GM21717 (cell line): ENCODE results near the gene RSPH10B.
A peak's percentile ranks its signal among the peaks of the same experiment; 100 is the strongest.
"Not testable (repeated sequence)": the region's sequence is repeated elsewhere in the genome, so short reads cannot be mapped to it uniquely, and the experiment has no call there.

ENCODE experiments used
- ATAC-seq: cut with Tn5 transposase; IDR thresholded peaks from one replicate; pipeline ENCODE4 v1.9.1; 2021; ENCODE audit warnings: mild to moderate bottlenecking, moderate library complexity; ENCODE audit not compliant: unreplicated experiment

Gene RSPH10B

GRCh38 chr7:5970347-5970911, at the start of gene RSPH10B:
RSPH10B (minus strand) TSS chr7:5970689; CDS start chr7:5967116, 3,573 bp downstream.
- ATAC-seq, result not testable (repeated sequence)

- no peak for ATAC-seq
Measured at GRCh38 chr7:6016653-6016966, 46.1 kb upstream of the RSPH10B start.

- peak; percentile 27 for ATAC-seq
Measured at GRCh38 chr7:6015917-6016652, 45.6 kb upstream of the RSPH10B start.

- no peak for ATAC-seq
Measured at GRCh38 chr7:6012355-6013104, 42.0 kb upstream of the RSPH10B start.

GRCh38 chr7:6011541-6011940, 41.1 kb upstream of the RSPH10B start:
- no peak for ATAC-seq

- not testable (repeated sequence) for ATAC-seq
Measured at GRCh38 chr7:6010370-6010769, 39.9 kb upstream of the RSPH10B start.

- peak; percentile 94 for ATAC-seq
Measured at GRCh38 chr7:6008668-6009611, 38.5 kb upstream of the RSPH10B start, which contains the start of the genes AIMP2 and PMS2. AIMP2 (plus strand) TSS chr7:6009272; CDS start chr7:6009364, 92 bp downstream. PMS2 (minus strand) TSS chr7:6009049; CDS start chr7:6009019, 30 bp downstream.

- not testable (repeated sequence) for ATAC-seq
Measured at GRCh38 chr7:6007835-6008590, 37.5 kb upstream of the RSPH10B start.

- ATAC-seq, result no peak
Measured at GRCh38 chr7:6007386-6007785, 36.9 kb upstream of the RSPH10B start.

GRCh38 chr7:5997210-5997808, 26.8 kb upstream of the RSPH10B start:
- ATAC-seq, result no peak

GRCh38 chr7:5987061-5987460, 16.6 kb upstream of the RSPH10B start:
- ATAC-seq, result not testable (repeated sequence)

- ATAC-seq, result not testable (repeated sequence)
Measured at GRCh38 chr7:5979680-5980314, 9.3 kb upstream of the RSPH10B start.

- not testable (repeated sequence) for ATAC-seq
Measured at GRCh38 chr7:5973580-5973979, 3.1 kb upstream of the RSPH10B start.

GRCh38 chr7:5963810-5964209, 6.7 kb downstream of the RSPH10B start:
- ATAC-seq, result not testable (repeated sequence)

GRCh38 chr7:5963205-5963604, 7.3 kb downstream of the RSPH10B start:
- ATAC-seq, result not testable (repeated sequence)

GRCh38 chr7:5934945-5935450, 35.5 kb downstream of the RSPH10B start:
- not testable (repeated sequence) for ATAC-seq

GRCh38 chr7:5931905-5932644, 38.4 kb downstream of the RSPH10B start:
- ATAC-seq, result not testable (repeated sequence)

GRCh38 chr7:5931250-5931649, 39.2 kb downstream of the RSPH10B start:
- not testable (repeated sequence) for ATAC-seq
